Spleen (tissue), 11 donors: ENCODE measurements around the gene PCSK6. TPM values are rescaled to one million over a fixed set of nuclear protein-coding genes. Genes with fewer than 3 reads are reported as not detected.

ENCODE experiments used
- DNase-seq: peaks from one replicate; pipeline ENCODE4 v3.0.0-alpha.2; 2020
- H3K27ac ChIP-seq, 8 donors: fragments of 200-600 bp; sonication (generic) in 7 of 8; 1 replicate in 4 of 8; 2 replicates in 4 of 8; pipeline versions ENCODE4 v1.5.0 to v1.8.0; 2016 to 2021; ENCODE audit warnings: inconsistent platforms in 4 of 8, mild to moderate bottlenecking in 4 of 8, moderate library complexity in 1 of 8
- H3K27me3 ChIP-seq, 7 donors: fragments of 200-600 bp; sonication (generic) in 6 of 7; replicated peaks in 1 of 7; 1 replicate in 4 of 7; 2 replicates in 3 of 7; pipeline versions ENCODE4 v1.5.0 to v1.8.0; 2016 to 2021; ENCODE audit warnings: inconsistent platforms in 3 of 7, mild to moderate bottlenecking in 1 of 7
- H3K36me3 ChIP-seq, 6 donors: fragments of 200-600 bp; sonication (generic) in 5 of 6; 1 replicate in 4 of 6; 2 replicates in 2 of 6; pipeline versions ENCODE4 v1.5.0 to v1.8.0; 2016 to 2021; ENCODE audit warnings: inconsistent platforms in 2 of 6
- H3K4me1 ChIP-seq, 6 donors: fragments of 200-600 bp; sonication (generic) in 5 of 6; 1 replicate in 3 of 6; 2 replicates in 3 of 6; pipeline versions ENCODE4 v1.5.0 to v1.8.0; 2016 to 2021; ENCODE audit warnings: inconsistent platforms in 3 of 6
- H3K4me3 ChIP-seq, 8 donors: fragments of 200-600 bp; sonication (generic) in 7 of 8; 1 replicate in 4 of 8; 2 replicates in 4 of 8; pipeline versions ENCODE4 v1.5.0 to v1.8.0; 2016 to 2021; ENCODE audit warnings: inconsistent platforms in 4 of 8, mild to moderate bottlenecking in 4 of 8, moderate library complexity in 2 of 8
- H3K9me3 ChIP-seq, 8 donors: fragments of 200-600 bp; sonication (generic) in 7 of 8; 1 replicate in 4 of 8; 2 replicates in 4 of 8; pipeline versions ENCODE4 v1.5.0 to v1.8.0; 2016 to 2021; ENCODE audit warnings: inconsistent platforms in 4 of 8
- POLR2A ChIP-seq, 3 donors: fragments of 450-650 bp; IDR thresholded peaks; one replicate each; pipeline ENCODE4 v1.5.1; 2017; ENCODE audit warnings: antibody characterized with exemption in 3 of 3, mild to moderate bottlenecking in 1 of 3
- POLR2AphosphoS5 ChIP-seq, 3 donors: sonication (generic); formaldehyde crosslinking; IDR thresholded peaks; one replicate each; pipeline ENCODE4 v1.5.1; 2017; ENCODE audit warnings: antibody characterized with exemption in 3 of 3
- WGBS, 5 donors: extraction: QIAGEN DNeasy Blood & Tissue Kit in 3 of 5; methylation state at CpG; one replicate each; pipeline versions ENCODE4 v1.1.5 to v1.1.7; 2013 to 2018; 5-methylcytosine and 5-hydroxymethylcytosine counted together
- intact Hi-C: fragments of 100-400 bp; cut with DNase I; formaldehyde crosslinking; loops from one replicate; pipeline ENCODE4 v1.15.0; 2023; ENCODE audit warnings: low total_unique reads
- polyA plus RNA-seq, 3 donors: library from polyadenylated mRNA; stranded (reverse); fragments of 200-250 nt; gene quantifications; one replicate each; pipeline ENCODE4 v1.2.1, GENCODE V29; 2013
- total RNA-seq, 7 donors: library from RNA; depleted of rRNA in 3 of 7; stranded (reverse); fragments of >200 nt in 3 of 7; fragmentation: NEBNext Ultra II Directional in 4 of 7; extraction: Animal tissue kit (Norgen Biotek cat#: 25700) in 4 of 7; gene quantifications; one replicate each; pipeline versions ENCODE4 v1.1.0 to v1.2.1, GENCODE V29; 2016 to 2021
- TF ChIP-seq, protein P1 (sequence below), 11 experiments: fragments of 200-600 bp in 7 of 11; fragments of 450-650 bp in 4 of 11; sonication (generic) in 4 of 11; IDR thresholded peaks in 8 of 11; conservative IDR thresholded peaks in 3 of 11; 1 replicate in 7 of 11; 2 replicates in 4 of 11; pipeline versions ENCODE4 v1.4.0 to v1.8.0; 2016 to 2021; ENCODE audit warnings: antibody characterized with exemption in 11 of 11, inconsistent platforms in 4 of 11, mild to moderate bottlenecking in 1 of 11
- donor health status: healthy with polysubstance abuse.
- donor health status: DM: no; HTN: no; CAD: no; lungs with moderate emphysema.
- donor health status: DM: no; HTN: no; CAD: no.
- donor health status: Bipolar disorder and iron deficiency.
- donor health status: healthy.
- donor health status: DM: no; HTN: no; CAD: no.
- donor health status: DM: yes; HTN: yes; CAD: no.

The PCSK6 gene
- total and polyA plus RNA-seq, 10 donors, result 10.0 to 403 (median 252) TPM

DNA sequence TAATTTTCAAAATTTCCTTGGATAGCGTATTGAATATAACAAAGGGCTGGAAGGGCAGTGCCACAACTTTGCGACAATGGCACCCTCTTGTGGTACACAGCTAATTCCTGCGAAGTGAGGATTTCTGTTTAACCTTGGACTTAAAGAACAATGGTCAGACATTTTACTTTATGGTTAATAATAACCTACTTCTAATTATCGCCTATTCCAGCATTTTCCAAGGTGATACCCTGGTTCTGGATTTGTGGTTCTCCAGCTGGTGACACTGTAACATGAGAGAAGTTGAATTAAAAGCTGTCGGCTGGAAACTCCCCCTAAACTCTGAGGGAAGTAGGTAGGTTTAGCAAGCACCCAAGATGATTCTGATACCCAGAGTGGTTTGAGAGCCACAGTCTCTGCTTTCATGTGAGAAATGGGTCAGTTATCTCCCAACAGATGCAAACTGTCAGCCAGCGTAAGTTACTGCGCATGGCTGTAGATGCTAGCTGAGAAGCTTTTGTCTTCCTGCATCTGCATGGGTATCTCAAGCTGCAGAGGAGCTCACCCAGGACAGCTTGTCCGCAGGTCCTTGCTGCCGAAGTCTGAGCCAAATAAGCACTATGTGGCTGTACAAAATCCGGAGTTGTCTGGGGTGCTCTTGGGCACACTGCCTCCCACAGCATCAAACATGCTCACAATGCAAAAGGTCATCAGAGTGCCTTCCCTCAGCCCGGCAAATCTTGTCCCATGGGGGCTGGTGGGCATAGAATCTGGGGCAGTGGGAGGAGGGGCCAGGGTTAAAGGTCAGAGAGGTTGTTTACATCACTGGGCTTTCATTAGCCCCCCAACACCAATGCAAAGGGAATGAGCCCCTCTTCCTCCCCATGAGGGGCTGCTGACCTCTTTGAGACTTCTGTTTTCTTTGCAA is 231.0 kb downstream of the PCSK6 start:
- intact Hi-C loops, result loop anchor here (2.0 to 10.0 kb wide), 2 partner anchors 134 to 170 kb away; no protein-coding TSS in a partner anchor
- Histone ChIP-seq H3K27ac (no peak overlapping the region), H3K4me1 (peaks cover 0 to 44% (median 23%) of the 10 kb centered on the region in 6 donors), H3K36me3 (no peaks in the 10 kb centered on the region), H3K9me3 (no peaks in the 10 kb centered on the region), H3K27me3 (no peaks in the 10 kb centered on the region), H3K4me3 (no peak overlapping the region)
- no peak for TF ChIP-seq POLR2AphosphoS5 (IDR thresholded peaks at IDR 0.05)
- TF ChIP-seq, protein P1, sequence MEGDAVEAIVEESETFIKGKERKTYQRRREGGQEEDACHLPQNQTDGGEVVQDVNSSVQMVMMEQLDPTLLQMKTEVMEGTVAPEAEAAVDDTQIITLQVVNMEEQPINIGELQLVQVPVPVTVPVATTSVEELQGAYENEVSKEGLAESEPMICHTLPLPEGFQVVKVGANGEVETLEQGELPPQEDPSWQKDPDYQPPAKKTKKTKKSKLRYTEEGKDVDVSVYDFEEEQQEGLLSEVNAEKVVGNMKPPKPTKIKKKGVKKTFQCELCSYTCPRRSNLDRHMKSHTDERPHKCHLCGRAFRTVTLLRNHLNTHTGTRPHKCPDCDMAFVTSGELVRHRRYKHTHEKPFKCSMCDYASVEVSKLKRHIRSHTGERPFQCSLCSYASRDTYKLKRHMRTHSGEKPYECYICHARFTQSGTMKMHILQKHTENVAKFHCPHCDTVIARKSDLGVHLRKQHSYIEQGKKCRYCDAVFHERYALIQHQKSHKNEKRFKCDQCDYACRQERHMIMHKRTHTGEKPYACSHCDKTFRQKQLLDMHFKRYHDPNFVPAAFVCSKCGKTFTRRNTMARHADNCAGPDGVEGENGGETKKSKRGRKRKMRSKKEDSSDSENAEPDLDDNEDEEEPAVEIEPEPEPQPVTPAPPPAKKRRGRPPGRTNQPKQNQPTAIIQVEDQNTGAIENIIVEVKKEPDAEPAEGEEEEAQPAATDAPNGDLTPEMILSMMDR (IDR thresholded peaks at IDR 0.05 in 8 of 11, conservative IDR thresholded peaks at IDR 0.05 in 3 of 11), result peak; percentile 70 to 91 (median 85)
- DNase-seq, result peak; percentile 75
- 29 to 42% (median 41%) methylated on average over 8 to 11 of the region's 11 CpGs for WGBS, 5 donors

DNA sequence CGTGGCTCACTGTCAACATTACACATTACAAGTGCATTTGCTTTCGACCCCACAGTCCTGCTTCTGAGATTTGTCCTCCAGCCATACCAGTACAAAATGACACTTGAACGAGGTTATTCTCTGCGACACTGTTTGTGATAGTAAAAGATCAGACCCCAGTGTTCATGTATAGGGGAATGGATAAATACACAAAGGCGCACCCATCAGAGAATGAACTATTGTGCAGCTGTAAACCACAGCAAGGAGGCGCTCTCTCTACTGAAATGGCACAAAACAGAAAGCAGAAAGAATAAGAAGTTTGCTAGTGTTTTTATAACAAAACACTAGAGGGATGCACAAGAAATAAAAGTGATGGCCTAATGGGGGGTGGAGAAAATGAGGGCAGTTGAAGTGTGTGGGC is 232.8 kb downstream of the PCSK6 start:
- Histone ChIP-seq H3K4me3 (no peak overlapping the region), H3K27ac (no peak overlapping the region), H3K27me3 (no peaks in the 10 kb centered on the region), H3K4me1 (peaks cover 7 to 58% (median 35%) of the 10 kb centered on the region in 6 donors), H3K9me3 (no peaks in the 10 kb centered on the region), H3K36me3 (no peaks in the 10 kb centered on the region)
- intact Hi-C loops, result loop anchor here (10.0 kb wide), 1 partner anchor 132 kb away; no protein-coding TSS in a partner anchor
- TF ChIP-seq, protein P1 (IDR thresholded peaks at IDR 0.05 in 8 of 11, conservative IDR thresholded peaks at IDR 0.05 in 3 of 11), result peak in 2 of 11 experiments; percentile 7 to 8
- TF ChIP-seq POLR2AphosphoS5 (IDR thresholded peaks at IDR 0.05), result no peak
- DNase-seq, result no peak
- WGBS, 5 donors, result 90 to 95% (median 92%) methylated on average over 6 of the region's 6 CpGs

DNA sequence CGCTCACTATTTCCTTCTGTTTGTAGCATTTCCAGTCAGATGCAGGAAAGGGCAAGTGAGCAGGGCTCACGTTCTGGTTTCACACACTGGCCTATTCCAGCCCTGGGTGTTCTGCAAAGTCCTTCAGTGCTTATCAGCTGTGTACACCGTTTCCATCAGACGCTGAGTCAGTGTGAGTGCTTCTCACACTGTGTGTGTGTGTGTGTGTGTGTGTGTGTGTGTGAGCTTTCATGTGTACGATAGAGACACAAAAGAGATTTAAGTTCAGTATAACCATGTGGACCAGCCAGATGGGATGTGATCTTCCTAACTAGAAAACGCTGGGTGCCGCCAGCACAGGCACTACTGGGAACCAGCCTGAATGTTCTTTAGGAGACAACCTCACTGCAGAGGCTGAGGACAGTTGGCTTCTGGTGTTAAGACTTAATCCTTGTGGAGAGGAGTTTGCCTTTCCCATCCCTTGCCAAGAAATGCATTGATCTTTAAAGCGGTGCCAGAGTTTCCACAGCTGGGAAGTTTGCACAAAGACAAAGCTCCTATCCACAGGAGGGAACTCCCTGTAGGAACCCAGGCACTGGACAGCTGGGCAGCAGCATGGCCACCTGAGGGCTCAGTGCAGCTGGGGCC is 233.8 kb downstream of the PCSK6 start:
- Histone ChIP-seq H3K9me3 (no peaks in the 10 kb centered on the region), H3K27ac (peak overlapping the region in 5 of 8 donors; percentile 28 to 54 (median 40)), H3K4me3 (no peak overlapping the region), H3K36me3 (no peaks in the 10 kb centered on the region), H3K27me3 (no peaks in the 10 kb centered on the region), H3K4me1 (peaks cover 7 to 60% (median 37%) of the 10 kb centered on the region in 6 donors)
- intact Hi-C loops, result loop anchor here (10.0 kb wide), 1 partner anchor 131 kb away; no protein-coding TSS in a partner anchor
- TF ChIP-seq POLR2A (IDR thresholded peaks at IDR 0.05) (no peak), POLR2AphosphoS5 (IDR thresholded peaks at IDR 0.05) (peak in 1 of 3 donors; percentile 62)
- TF ChIP-seq, protein P1 (IDR thresholded peaks at IDR 0.05 in 8 of 11, conservative IDR thresholded peaks at IDR 0.05 in 3 of 11), result no peak
- DNase-seq, result no peak
- 32 to 39% (median 37%) methylated on average over 8 of the region's 8 CpGs for WGBS, 5 donors

DNA sequence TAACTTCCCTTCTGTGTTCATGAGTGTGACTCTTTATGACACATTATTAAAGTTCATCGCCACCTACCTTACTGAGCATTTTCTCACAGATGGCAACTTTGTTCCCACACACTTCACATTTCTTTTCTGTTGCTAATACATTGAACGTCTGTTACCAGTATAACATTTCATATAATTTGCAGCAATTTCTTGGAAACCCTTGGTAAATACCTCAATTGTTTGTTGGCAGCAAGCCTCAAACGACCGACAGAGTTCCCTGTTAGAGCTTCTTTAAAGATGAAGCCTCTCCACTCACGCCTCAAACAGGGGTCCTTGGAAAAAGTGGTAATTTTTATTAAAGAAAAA is 234.5 kb downstream of the PCSK6 start:
- WGBS, 5 donors, result 39 to 49% (median 48%) methylated on average over 5 of the region's 5 CpGs
- DNase-seq, result no peak
- intact Hi-C loops, result loop anchor here (10.0 kb wide), 1 partner anchor 130 kb away; no protein-coding TSS in a partner anchor

More for the DNA sequence above, 234.5 kb downstream of the PCSK6 start:
- TF ChIP-seq POLR2AphosphoS5 (IDR thresholded peaks at IDR 0.05) (no peak), POLR2A (IDR thresholded peaks at IDR 0.05) (no peak)
- TF ChIP-seq, protein P1 (IDR thresholded peaks at IDR 0.05 in 8 of 11, conservative IDR thresholded peaks at IDR 0.05 in 3 of 11), result no peak
- Histone ChIP-seq H3K4me3 (no peak overlapping the region), H3K36me3 (no peaks in the 10 kb centered on the region), H3K27me3 (no peaks in the 10 kb centered on the region), H3K4me1 (peaks cover 7 to 67% (median 44%) of the 10 kb centered on the region in 6 donors), H3K27ac (peak overlapping the region in 5 of 8 donors; percentile 28 to 54 (median 40)), H3K9me3 (no peaks in the 10 kb centered on the region)
